Astrocyte (in vitro differentiated cells and primary cell): ENCODE data around the gene CENPW.

ENCODE experiments used
- EZH2 ChIP-seq: IDR thresholded peaks from 2 replicates; pipeline ENCODE4 v1.6.1; 2012; ENCODE audit warnings: mild to moderate bottlenecking, low read length, inconsistent platforms; ENCODE audit not compliant: insufficient read depth
- TF ChIP-seq, protein P1 (sequence below): IDR thresholded peaks from 2 replicates; pipeline ENCODE4 v1.5.1; 2011; ENCODE audit warnings: low read depth, mild to moderate bottlenecking, inconsistent platforms, low read length, moderate library complexity; ENCODE audit not compliant: insufficient read depth

DNA sequence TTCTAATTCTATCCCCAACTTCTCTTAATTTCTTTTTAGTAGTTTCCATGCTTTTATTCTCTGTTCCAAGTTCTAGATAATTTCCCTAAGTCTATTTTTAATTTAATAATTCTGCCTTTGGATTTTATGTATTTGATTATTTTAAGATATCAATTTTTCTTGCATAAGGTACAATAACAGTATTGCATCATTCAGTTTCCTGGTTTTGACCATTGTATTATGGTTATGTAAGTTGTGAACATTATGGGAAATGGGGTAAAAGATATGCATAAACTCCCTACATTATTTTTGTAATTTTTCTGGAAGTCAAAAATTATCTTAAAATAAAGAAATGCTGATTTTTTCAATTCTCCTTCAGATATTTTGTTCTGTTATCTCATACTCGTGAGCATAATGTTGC, 21.1 kb upstream of the CENPW start:
- TF ChIP-seq, protein P1, sequence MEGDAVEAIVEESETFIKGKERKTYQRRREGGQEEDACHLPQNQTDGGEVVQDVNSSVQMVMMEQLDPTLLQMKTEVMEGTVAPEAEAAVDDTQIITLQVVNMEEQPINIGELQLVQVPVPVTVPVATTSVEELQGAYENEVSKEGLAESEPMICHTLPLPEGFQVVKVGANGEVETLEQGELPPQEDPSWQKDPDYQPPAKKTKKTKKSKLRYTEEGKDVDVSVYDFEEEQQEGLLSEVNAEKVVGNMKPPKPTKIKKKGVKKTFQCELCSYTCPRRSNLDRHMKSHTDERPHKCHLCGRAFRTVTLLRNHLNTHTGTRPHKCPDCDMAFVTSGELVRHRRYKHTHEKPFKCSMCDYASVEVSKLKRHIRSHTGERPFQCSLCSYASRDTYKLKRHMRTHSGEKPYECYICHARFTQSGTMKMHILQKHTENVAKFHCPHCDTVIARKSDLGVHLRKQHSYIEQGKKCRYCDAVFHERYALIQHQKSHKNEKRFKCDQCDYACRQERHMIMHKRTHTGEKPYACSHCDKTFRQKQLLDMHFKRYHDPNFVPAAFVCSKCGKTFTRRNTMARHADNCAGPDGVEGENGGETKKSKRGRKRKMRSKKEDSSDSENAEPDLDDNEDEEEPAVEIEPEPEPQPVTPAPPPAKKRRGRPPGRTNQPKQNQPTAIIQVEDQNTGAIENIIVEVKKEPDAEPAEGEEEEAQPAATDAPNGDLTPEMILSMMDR: no peak
- TF ChIP-seq EZH2: no peak
